ENCODE measurements around the gene DYNC1I1. TPM values are rescaled to one million over a fixed set of nuclear protein-coding genes. Genes with fewer than 3 reads are reported as not detected.
A peak's percentile ranks its signal among the peaks of the same experiment; 100 is the strongest.

The DYNC1I1 gene
- total RNA-seq, 1 experiment from 2014 or later: 18.2 TPM

DNA sequence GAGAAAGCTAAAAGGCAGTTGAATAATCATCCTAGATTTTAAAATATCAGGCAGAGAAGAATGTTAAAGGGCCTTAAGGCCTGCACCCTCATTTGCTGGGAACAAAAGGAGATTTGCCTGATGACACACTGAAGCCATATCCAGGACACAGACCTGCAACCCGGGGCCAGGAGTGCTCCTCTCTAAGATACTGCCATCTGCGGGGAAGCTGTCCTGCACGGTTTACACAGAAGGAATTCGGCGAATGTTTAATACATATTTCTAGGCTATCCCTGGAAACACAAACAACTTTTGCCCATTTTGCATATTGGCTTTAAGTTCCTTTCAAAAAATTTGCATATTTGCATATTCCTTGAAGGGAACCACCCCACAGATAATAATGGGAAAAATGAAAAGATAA is 52.3 kb downstream of the DYNC1I1 start:
- no peak for DNase-seq (ENCODE audit: low read depth, low spot score)
- in situ Hi-C loops (cut with HindIII; ENCODE audit: low pct_unique_long_range_greater_than_20kb, low sequenced_read_pairs): no loop called here

GRCh38 chr7:95828824-95829790 is 56.8 kb downstream of the DYNC1I1 start:
- DNase-seq (ENCODE audit: low read depth, low spot score): no peak
- in situ Hi-C loops (cut with HindIII; ENCODE audit: low pct_unique_long_range_greater_than_20kb, low sequenced_read_pairs): no loop called here

DNA sequence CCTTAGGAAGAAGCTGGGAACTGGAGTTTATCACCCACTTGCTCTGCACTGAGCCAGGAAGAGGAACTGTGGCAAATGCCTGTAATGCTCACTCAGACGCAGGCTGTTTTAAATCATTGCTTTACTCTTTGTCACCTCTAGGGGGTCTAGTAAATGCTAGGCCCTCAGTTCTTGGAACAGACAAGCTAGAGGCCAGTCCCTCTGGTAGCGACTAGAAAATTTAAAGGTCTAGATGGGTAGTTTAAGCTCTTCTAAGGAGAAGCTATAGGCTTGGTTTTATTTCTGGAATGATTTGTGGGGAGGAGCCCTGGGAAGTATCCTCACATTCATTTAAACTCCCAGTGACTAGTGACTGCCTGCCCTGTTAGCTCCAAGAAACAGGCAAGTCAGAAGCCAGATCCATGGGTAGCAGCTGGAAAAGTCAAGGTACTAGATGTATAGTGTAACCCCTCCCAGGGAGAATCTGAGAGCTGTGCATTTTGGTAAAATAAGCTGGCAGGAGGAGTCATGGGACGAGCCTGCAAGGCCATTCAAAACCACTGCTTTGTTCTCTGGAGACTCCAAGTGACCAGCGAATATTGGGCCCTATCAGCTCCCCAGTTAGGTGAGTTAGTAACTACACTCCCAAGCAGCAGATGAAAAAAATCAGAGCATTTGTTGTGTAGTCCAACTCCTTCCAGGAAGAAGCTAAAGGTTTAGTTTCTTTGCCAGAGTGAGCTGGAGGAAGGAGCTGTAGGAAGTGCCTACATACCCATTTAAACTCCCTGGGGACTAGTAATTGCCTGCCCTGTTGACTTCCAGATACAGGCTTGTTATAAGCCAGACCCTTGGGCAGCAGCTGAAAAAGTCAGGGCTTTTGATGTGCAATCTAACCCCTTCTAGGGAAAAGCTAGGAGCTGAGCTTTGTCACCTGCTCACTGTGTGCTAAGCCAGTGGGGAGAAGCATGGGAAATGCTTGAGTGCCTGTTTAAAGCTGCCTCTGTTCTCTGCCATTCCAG is 68.9 kb downstream of the DYNC1I1 start:
- in situ Hi-C loops (cut with HindIII; ENCODE audit: low pct_unique_long_range_greater_than_20kb, low sequenced_read_pairs): no loop called here
- peak; percentile 79 for DNase-seq (ENCODE audit: low read depth, low spot score)

DNA sequence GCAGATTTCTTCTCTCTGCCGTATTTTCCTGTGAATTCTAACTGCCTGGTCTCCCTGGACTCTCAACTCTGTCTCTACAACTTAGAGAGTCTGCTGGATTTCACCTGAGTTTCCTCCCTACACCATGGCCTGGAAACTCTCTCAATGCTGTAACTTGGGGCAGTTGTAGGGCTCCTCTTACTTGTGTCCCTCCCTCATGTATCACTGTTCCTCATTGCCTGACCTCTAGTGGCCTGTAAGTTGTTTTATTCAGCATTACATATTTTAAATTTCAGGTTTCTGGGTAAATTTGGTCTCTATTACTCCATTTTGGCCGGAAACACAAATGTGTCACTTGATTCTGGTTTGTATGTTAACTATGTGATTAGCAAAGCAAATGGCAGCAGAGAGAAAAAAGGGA is 70.9 kb downstream of the DYNC1I1 start:
- peak; percentile 72 for DNase-seq (ENCODE audit: low read depth, low spot score)
- in situ Hi-C loops (cut with HindIII; ENCODE audit: low pct_unique_long_range_greater_than_20kb, low sequenced_read_pairs): no loop called here

- in situ Hi-C loops (cut with HindIII; ENCODE audit: low pct_unique_long_range_greater_than_20kb, low sequenced_read_pairs): no loop called here
- DNase-seq (ENCODE audit: low read depth, low spot score): no peak
Measured at GRCh38 chr7:95845007-95845406, 72.7 kb downstream of the DYNC1I1 start.

DNA sequence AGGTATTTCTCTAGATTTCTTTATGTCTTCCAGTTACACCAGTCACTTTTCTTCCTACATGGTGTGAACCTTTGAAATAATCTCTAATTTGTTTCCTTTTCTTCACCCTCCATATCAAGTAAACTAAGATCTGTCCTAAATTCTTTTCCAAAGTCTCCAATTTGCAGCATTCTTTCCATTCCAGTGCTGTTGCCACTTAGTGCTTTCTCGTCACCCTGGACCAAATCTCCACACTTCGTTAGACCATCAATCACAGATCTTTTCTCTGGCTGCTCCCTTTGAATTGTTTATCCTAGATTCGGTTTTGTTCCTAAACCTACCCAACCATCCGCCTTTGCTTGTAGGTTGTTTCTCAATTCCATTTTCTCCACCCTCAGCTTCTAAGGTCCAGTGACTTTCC is 74.7 kb downstream of the DYNC1I1 start:
- in situ Hi-C loops (cut with HindIII; ENCODE audit: low pct_unique_long_range_greater_than_20kb, low sequenced_read_pairs): no loop called here
- DNase-seq (ENCODE audit: low read depth, low spot score): no peak

DNA sequence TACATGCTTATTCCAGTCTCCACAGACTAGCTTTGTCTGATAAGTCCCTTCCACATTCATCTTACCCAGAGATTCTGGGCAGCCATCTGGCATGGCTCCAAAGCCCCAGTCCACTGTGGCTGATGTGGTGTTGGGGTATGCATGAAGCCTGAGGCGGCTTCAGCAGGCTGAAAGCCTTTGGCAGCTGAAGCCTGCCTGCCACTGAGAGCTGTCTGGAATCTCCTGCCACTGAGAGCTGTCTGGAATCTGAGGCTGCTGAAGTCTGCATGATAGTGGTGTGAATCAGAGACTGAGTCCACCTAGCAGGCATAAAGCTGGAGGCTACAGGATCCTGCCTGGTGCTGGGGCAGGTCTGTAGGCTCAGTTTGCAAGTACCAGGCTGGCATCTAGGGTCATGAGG is 87.1 kb downstream of the DYNC1I1 start:
- in situ Hi-C loops (cut with HindIII; ENCODE audit: low pct_unique_long_range_greater_than_20kb, low sequenced_read_pairs): no loop called here
- DNase-seq (ENCODE audit: low read depth, low spot score): no peak

DNA sequence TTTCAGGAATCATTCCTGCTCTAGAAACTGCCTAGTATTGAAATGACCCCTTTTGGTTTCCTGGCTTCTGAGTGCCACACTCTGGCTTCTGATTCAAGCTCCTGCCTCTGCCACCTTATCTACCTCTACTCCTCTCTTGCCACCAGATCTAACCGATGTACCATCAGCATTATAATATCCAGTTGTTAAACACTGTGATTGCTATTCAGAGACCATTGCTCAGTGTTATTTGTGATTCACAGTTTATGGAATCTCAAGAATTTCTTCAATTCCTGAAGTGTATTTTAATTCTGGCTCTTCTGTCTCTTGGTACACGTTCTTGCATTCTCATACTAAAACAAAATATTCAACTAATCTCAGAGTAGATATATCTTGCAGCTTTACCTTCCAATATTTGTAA is 88.7 kb downstream of the DYNC1I1 start:
- in situ Hi-C loops (cut with HindIII; ENCODE audit: low pct_unique_long_range_greater_than_20kb, low sequenced_read_pairs): no loop called here
- DNase-seq (ENCODE audit: low read depth, low spot score): no peak

DNA sequence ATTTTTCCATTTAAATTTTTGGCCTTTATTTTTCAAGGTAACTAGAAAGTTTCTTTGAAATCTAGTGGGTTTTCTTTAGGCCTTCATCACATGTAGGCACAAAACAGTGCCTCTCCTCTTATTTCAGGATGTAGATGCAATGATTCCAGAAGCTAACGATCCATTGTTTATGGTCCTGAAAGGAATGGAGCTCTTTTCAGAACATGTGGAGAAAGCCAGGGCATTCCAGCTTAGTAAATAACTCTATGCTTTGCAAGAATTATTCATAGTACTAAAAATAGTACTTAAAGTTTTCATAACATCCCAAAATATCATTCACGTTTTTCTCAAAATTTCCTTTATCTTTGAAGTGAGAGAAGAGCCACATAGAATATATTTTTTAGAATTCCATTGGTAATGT is 91.3 kb downstream of the DYNC1I1 start:
- in situ Hi-C loops (cut with HindIII; ENCODE audit: low pct_unique_long_range_greater_than_20kb, low sequenced_read_pairs): no loop called here
- no peak for DNase-seq (ENCODE audit: low read depth, low spot score)

- in situ Hi-C loops (cut with HindIII; ENCODE audit: low pct_unique_long_range_greater_than_20kb, low sequenced_read_pairs): no loop called here
- peak; percentile 88 for DNase-seq (ENCODE audit: low read depth, low spot score)
Measured at GRCh38 chr7:95865716-95866371, 93.5 kb downstream of the DYNC1I1 start.

- in situ Hi-C loops (cut with HindIII; ENCODE audit: low pct_unique_long_range_greater_than_20kb, low sequenced_read_pairs): no loop called here
- no peak for DNase-seq (ENCODE audit: low read depth, low spot score)
Measured at GRCh38 chr7:95867309-95867708, 95.0 kb downstream of the DYNC1I1 start.

DNA sequence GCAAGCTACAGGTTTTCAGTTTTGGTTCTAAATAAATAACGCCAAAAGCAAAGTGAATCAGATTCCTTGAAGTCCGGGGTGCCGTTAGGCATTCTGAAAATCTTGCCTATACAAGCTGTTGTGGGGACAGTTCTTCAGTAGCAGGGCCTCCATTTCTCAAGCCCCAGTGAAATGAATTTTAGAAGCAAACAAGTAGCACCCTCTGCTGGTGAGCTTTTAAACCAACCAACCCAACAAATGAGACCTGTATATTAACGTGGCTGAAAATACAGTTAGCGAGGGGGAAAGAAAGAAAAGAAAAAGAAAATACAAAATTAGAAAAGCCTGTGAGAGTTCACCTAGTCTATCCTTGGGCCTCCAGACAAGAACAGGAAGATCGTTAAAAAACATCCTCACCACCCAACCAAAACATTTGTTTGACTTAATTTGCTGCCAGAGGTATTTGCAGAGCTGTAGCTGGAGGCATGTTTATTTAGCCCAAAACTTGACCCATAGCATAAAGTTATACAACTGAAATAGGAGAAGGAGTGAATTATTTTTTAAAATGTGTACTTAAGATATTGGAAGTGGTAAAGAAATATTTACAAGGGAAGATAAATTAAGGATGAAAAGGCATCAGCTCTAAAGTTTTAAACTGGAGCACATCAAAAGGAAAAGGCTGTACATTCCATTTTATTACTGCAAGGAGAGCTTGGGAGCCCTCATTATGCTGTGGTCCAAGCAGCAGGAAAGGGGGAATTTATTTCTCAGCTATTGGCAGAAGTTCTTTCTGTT is 98.9 kb downstream of the DYNC1I1 start:
- in situ Hi-C loops (cut with HindIII; ENCODE audit: low pct_unique_long_range_greater_than_20kb, low sequenced_read_pairs): no loop called here
- DNase-seq (ENCODE audit: low read depth, low spot score): peak; percentile 88

- no peak for DNase-seq (ENCODE audit: low read depth, low spot score)
- in situ Hi-C loops (cut with HindIII; ENCODE audit: low pct_unique_long_range_greater_than_20kb, low sequenced_read_pairs): no loop called here
Measured at GRCh38 chr7:95871896-95872295, 99.5 kb downstream of the DYNC1I1 start.

GRCh38 chr7:95874129-95874528 is 101.8 kb downstream of the DYNC1I1 start:
- in situ Hi-C loops (cut with HindIII; ENCODE audit: low pct_unique_long_range_greater_than_20kb, low sequenced_read_pairs): no loop called here

DNA sequence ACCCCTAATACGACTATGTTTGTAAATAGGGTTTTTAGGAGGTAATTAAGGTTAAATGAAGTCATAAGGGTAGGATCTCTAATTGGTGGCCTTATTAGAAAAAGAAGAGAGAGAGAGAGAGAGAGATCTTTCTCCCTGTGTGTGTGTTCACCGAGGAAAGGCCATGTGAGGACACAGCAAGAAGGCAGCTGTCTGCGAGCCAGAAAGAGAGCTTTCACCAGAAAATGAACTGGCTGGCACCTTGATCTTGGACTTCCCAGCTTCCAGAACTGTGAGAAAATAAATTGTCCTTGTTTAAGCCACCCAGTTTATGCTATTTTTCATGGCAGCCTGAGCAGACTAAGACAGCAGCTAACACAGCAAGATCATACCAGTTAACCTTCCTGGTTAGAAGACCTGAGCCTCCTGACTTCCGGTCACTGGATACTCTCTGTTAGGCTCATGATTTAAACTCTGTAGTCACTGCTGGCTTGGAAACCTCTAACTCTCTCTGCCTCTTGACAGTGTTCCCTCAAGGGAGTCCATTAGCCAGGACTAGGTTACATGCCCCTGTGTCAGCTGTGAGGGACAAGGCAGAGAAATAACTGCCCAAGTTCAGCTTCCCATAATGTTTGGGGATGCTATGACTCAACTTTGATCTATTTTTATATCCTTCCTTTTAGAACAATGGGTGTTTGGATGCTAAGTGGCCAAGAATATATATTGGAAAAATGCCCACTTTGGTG is 102.3 kb downstream of the DYNC1I1 start:
- in situ Hi-C loops (cut with HindIII; ENCODE audit: low pct_unique_long_range_greater_than_20kb, low sequenced_read_pairs): no loop called here
- no peak for DNase-seq (ENCODE audit: low read depth, low spot score)

More at GRCh38 chr7:95874129-95874528, 101.8 kb downstream of the DYNC1I1 start:
- DNase-seq (ENCODE audit: low read depth, low spot score): no peak

DNA sequence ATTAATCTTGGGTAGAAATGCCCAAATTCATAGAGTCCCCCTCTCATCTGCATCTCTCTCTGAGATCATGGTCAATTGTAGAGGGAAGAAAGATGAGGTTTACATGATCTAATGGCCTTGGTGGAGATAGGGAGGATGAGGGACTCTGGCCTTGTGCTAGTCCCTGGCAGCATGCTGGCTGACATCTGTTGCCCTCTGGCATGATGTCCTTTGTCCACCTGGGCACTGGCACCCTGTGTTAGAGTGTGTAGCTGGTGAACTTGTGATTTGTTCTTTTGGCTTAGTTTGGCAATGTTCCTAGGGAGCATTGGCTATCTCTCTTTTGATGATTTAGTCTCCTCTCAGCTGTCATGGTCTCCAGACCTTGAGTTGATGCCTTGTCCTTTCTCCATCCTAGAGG is 103.2 kb downstream of the DYNC1I1 start:
- no peak for DNase-seq (ENCODE audit: low read depth, low spot score)
- in situ Hi-C loops (cut with HindIII; ENCODE audit: low pct_unique_long_range_greater_than_20kb, low sequenced_read_pairs): no loop called here

Data from SK-MEL-5 (cell line).